ENCODE results near the gene PDXK.
"Not testable (repeated sequence)": the region's sequence is repeated elsewhere in the genome, so short reads cannot be mapped to it uniquely, and the experiment has no call there.

The PDXK gene

DNA sequence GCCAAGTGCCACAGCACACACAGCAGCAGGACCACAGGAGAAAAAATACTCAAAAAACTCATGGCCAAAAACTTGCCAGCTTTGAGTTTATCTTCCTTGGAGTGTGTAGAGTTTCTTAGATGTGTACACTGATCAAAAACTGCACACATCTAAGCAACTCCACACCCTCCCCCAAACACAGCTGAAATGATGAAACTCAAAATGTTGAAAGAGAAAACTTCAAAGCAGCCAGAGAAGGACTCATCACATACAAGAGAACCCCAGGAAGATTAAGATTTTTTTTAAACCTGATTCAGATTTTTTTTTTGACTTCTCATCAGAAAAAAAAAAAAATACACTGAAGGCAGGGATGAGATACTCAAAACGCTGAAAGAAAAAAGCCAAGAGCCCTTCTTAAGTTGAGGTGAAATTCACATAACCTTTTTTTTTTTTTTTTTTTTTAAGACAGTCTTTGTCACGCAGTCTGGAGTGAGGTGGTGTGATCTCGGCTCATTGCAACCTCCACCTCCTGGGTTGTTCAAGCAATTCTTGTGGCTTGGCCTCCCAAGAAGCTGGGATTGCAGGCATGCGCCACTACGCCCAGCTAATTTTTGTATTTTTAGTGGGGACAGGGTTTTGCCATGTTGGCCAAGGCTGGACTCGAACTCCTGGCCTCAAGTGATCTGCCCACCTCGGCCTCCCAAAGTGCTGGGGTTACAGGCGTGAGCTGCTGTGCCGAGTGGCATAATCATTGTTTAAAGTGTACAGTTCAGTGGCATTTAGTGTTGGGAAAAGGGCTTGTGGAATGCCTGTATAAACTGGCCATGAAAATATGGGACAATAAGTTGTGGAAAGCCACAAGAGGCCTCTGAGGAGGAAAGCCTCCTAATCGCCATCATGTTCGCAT lies 20.9 kb upstream of the PDXK start:
- no peak for DNase-seq

DNA sequence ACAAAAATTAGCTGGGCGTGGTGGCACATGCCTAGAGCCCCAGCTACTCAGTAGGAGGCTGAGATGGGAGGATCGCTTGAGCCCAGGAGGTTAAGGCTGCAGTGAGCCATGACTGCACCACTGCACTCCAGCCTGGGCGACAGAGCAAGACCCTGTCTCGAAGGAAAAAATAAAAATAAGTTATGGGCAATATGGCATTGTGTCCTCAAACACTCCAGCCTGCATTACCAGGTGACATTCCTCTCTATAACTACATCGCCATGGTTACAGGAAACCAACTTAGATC lies 19.5 kb upstream of the PDXK start:
- DNase-seq: not testable (repeated sequence)

DNA sequence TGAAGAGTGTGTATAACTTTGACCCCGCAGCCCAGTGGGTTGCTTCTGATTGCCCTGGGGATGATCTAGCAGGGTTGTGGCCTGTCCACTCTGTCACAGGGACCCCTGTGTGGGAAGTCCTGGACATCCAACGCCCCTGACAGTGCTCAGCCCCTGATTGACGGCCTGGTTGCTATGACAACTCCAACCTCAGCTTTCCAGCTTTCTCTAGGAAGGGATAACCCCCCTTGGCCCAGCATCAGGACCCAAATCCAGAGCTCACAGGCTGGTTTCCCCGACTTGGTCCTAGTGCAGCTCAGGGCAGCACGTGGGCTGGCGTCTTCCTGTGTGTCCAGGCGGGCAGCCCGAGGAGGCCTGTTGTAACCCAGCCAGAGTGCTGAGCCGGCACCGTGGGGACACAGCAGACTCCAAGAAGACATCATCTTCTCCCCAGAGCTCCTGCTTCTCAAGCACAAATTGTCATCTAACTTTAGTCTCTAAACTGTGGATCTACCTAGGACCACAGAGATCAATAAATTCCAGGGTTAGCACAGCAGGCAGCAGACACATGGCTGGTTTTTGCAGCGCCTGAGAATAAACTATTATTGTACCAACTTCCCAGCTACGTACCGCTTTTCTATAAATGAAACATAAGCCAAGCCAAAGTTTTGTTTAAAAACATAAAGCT lies 18.9 kb upstream of the PDXK start:
- no peak for DNase-seq

DNA sequence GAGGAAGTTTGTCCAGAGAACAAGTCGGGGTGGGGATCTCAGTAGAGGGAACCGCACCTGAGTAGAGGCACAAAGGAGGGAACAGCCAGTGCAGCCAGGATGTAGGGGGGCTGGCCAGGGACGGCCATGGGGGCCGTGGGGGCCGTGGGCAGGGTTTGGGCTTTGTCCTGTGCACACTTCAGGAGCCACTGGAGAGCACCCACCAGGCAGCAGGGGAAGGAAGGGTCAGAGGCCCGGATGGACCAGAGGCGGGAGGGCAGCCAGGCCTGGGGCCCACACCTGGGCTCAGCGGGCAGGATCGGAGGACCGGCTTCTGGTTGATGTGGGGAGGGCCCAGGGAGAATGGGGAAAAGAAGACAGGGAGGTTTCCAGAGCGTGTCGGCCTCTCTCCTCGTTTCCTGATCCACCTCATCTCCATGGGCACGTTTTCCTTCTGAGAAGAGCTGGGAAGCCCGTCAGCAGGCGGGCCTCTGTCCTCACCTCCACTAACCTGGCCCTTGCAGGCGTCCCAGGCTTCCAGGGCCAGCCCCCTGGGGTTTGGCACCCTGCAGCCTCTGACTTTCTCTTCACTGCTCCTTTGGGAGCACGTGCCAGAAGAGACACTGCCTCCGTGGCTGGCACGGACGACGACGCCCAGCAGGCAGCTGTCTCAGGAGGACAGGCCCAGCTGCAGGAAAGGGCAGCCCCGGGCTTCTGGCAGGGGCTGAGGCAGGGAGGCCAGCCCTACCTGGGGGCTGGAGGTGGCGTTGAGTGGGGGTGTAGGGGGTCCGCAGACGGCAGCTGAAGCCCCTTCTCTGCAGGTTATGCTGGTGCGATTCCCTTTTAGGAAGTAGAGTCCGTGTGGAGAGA lies 16.8 kb upstream of the PDXK start:
- DNase-seq: no peak

DNA sequence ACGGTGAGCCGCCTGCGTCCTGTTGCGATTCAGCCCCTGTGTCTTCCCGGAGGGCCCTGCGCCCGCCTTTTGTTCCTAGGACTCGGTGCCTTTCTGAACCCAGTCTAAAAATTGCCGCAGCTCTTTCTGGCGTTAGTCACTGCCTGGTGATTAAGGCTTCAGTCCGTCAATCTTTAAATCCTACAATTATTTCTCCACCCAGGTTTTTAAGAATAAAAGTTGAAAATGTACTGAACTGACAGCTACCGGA lies 16.2 kb upstream of the PDXK start:
- no peak for DNase-seq

GRCh38 chr21:43703035-43703880 lies 15.7 kb upstream of the PDXK start:
- DNase-seq: no peak

DNA sequence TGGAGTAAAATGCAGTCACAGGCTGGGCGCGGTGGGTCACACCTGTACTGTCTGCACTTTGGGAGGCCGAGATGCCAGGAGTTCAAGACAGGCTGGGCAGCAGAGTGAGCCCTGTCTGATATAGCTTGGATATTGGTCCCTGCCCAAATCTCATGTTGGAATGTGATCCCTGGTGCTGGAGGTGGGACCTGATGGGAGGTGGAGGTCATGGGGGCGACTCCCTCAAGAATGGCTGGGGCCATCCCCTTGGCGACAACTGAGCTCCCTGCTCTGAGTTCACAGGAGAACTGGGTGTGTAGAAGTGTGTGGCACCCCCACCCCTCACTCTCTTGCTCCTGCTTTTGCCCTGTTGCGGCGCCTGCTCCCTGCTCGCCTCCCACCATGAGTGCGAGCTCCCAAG lies 11.5 kb upstream of the PDXK start:
- DNase-seq: no peak

DNA sequence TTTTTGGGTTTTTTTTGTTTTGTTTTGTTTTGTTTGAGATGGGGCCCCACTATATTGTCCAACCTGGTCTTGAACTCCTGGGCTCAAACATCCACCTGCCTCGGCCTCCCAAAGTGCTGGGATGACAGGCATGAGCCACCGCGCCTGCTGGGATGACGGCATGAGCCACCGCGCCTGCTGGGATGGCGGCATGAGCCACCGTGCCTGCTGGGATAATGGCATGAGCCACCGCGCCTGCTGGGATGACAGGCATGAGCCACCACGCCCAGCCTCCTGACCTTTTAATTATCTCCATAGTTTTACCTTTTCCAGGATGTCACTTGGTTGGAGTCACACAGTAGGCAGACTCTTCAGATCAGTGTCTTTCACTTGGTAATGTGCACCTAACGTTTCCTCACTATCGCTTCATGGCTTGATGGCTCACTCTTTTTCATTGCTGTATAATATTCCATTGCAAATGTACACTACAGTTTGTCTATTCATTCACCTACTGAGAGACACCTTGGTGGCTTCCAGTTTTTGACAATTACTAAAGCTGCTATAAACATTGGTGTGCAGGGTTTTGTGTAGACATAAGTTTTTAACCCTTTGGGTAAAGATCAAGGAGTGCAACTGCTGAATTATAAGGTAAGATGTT lies 10.1 kb upstream of the PDXK start:
- DNase-seq: no peak

DNA sequence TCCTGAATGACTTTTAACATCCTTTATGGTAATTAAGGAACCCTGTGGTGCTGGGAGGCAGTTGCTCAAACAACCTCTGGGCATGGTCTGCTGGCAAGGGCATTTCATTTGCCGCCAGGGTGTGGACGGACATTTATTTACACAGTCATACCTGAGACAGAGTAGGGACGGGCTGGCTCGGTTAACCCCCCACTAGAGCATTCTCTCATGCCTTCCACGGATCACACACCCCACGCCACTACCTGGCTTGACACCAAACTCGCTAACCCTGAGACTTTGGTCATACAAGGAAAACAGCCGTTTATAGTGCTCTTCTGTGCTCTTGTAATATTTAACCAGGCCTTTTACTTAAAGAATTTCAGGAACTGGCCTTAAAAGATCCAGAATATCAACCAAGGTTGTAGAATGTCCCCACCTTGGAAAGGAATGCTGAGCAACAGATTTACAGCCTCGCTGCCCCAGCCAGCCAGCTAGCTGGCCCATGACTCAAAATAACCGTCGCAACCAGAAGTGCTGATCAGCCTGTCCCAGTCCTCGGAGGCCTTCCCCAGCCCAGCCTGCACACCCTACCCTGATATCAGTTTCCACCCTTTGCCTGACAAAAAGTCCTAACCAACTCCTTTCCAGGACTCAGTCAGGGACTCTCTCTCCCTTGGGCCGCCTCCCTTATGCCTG lies 6.5 kb upstream of the PDXK start:
- DNase-seq: no peak

- DNase-seq: not testable (repeated sequence)
These were observed 5.8 kb upstream of the PDXK start for GRCh38 chr21:43713123-43713522.

DNA sequence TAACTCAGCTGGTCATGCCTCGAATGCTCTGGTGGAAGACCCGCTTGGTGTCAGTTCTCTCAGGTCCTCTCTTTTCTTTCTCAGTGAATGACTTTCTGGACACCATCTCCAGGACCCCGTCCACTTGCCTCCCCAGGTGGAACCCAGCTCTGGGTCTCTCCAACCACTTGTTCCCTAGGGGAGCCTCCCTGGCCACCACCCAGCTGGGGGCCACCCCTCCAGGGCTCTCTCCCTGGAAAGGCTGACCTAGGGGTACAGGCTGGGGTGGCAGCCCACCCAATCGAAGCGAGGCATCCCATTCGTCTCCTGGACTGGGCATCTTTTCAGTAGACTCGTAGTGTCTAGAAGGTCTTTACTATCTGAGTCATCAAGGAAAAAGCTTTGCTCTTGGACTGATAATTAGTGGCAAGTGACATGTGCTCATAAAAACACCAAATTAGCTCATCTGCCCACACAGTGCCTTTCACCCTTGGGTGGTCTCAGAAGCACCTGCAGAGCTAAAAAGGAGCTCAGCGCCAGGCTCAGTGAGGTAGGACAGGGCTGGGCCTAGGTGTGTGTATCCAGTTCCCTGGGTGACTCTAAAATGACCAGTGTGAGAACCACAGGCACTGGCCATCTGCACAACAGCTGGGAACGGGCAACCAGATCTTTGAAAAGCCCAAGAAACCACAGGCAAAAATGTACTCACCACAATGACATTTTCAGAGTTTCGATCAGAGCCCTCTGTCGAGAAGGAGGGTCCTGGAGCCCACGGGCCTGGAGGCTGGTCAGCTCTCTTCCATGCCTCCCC lies 2.4 kb upstream of the PDXK start:
- DNase-seq: no peak

DNA sequence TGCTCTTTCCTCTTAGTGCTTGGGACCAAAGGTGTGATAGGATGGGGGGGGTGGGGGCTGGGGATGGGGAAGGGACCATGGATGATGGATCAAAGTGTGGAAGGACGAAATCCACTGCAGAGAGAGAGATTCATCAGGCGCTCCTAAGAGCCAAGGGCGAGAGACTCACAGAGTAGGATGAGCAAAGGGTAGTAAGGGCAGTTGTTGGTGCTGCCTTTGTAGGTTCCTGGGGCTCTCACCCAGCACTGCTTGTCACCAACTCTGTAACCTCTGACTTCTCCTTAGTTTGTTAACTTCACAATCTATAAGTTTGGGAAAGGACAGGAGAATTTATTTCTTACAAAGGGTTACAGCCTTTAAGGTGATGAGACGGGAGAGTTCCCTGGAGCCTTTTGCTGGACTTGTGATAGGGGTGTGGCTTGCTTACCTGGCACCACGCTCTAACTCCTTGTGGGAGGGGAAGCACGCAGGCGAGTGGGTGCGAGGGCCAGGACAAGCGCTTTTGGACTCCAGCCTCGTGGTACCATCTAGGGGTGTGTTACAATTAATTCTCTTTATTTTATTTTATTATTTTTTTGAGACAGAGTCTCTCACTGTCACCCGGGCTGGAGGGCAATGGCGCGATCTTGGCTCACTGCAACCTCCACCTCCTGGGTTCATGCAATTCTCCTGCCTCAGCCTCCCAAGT lies 1.6 kb upstream of the PDXK start:
- no peak for DNase-seq

GRCh38 chr21:43717967-43718871 lies 710 bp upstream of the PDXK start:
- DNase-seq: no peak

DNA sequence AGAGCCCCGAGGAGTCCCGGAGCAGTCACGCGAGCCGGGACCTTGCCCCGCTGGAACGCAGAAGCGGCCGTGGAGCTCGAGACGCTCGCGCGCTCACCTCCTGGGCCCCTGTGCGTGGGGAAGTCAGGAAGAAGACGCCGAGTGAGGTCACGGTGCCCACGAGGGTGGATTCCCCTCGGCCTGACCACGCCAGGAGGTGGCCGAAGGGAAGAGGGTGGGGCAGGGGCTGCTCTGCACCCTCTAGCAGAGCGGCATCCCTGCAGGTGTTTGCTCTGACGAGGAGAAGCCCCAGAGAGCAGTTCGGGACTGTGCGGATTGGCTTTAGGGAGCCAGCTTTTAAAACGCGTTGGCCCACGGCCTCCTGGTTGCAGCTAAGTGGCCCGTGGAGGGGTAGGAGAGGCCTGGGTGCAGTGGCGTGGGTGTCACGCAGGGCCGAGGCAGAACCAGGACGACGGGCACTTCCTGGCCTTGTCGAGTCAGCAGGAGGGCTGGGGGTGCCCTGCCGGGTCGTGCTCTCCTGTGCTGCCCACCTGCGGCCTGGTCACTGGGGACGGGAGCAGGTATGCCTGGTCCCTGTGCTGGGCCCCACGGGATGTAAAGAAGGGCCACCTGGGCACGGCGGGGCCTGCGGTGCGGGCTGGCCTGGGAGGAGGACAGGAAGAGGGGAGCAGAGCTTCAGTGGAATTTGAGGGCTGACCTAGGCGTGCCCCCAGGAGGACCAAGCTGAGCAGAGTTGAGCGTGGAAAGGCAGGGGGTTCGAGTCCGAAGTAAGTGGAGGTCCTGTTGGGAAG lies 1.0 kb downstream of the PDXK start:
- peak; percentile 62 for DNase-seq

GRCh38 chr21:43720539-43721166 lies 1.7 kb downstream of the PDXK start:
- DNase-seq: no peak

- no peak for DNase-seq
These were observed 2.3 kb downstream of the PDXK start for GRCh38 chr21:43721206-43721605.

- no peak for DNase-seq
These were observed 3.0 kb downstream of the PDXK start for GRCh38 chr21:43721939-43722338.

DNA sequence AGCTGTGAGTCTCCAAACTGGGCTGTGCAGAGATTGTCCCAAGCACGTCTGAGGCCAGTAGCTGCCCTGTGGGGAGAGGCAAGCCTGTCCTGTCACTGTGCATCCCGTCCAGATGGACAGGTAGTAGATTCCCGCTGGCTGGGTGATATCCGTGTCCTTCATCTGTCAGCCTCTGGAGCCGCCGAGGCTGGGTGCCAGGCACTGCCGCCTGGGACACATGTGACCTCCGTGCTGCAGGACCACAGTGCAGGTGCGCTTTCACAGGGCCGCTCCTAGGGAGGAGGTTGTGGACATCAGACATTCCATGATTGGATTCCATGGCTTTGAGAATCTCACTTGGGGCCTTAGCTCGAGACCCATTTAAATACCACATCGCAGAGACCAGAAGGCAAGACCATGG lies 4.7 kb downstream of the PDXK start:
- DNase-seq: no peak

All from suppressor macrophage treated with lipopolysaccharide for 4 hours (primary cell).